H9 (cell line): ENCODE data around the gene PCCA. TPM values are rescaled to one million over a fixed set of nuclear protein-coding genes. Genes with fewer than 3 reads are reported as not detected.

ENCODE experiments used
- DNase-seq: peaks from one replicate; pipeline ENCODE4 v3.0.0-alpha.2; 2017
- H2AFZ ChIP-seq: one replicate; pipeline ENCODE4 v1.6.1; 2013; ENCODE audit warnings: mild to moderate bottlenecking, low read length, control low read depth, moderate library complexity
- H2AK5ac ChIP-seq: 2 replicates; pipeline ENCODE4 v1.6.1; 2013; ENCODE audit warnings: low read length, control low read depth, mixed read lengths; ENCODE audit not compliant: insufficient read length
- H2BK120ac ChIP-seq: one replicate; pipeline ENCODE4 v1.6.1; 2013; ENCODE audit warnings: low read depth, mild to moderate bottlenecking, low read length, control low read depth, inconsistent platforms; ENCODE audit not compliant: poor library complexity, severe bottlenecking
- H2BK12ac ChIP-seq: 2 replicates; pipeline ENCODE4 v1.6.1; 2013; ENCODE audit warnings: low read length, control low read depth, mixed read lengths, low read depth; ENCODE audit not compliant: insufficient read length
- H2BK15ac ChIP-seq: 2 replicates; pipeline ENCODE4 v1.6.1; 2013; ENCODE audit warnings: low read depth, low read length, control low read depth
- H2BK20ac ChIP-seq: one replicate; pipeline ENCODE4 v1.6.1; 2013; ENCODE audit warnings: low read depth, mild to moderate bottlenecking, low read length, control low read depth, inconsistent platforms; ENCODE audit not compliant: poor library complexity, severe bottlenecking
- H2BK5ac ChIP-seq: 2 replicates; pipeline ENCODE4 v1.6.1; 2013; ENCODE audit warnings: low read length, control low read depth, mixed read lengths; ENCODE audit not compliant: insufficient read length
- H3K14ac ChIP-seq: 2 replicates; pipeline ENCODE4 v1.6.1; 2013; ENCODE audit warnings: low read length, control low read depth; ENCODE audit not compliant: insufficient read depth
- H3K18ac ChIP-seq: 2 replicates; pipeline ENCODE4 v1.6.1; 2013; ENCODE audit warnings: low read depth, mild to moderate bottlenecking, mixed read lengths, low read length, control low read depth; ENCODE audit not compliant: insufficient read length
- H3K23ac ChIP-seq: 2 replicates; pipeline ENCODE4 v1.6.1; 2013; ENCODE audit warnings: low read length, control low read depth, mixed read lengths, low read depth; ENCODE audit not compliant: insufficient read length
- H3K23me2 ChIP-seq: 2 replicates; pipeline ENCODE4 v1.6.1; 2013; ENCODE audit warnings: low read depth, mild to moderate bottlenecking, mixed read lengths, low read length, control low read depth; ENCODE audit not compliant: insufficient read length, poor library complexity, severe bottlenecking
- H3K27ac ChIP-seq: 2 replicates; pipeline ENCODE4 v1.5.1; 2013; ENCODE audit warnings: low read length, control low read depth, mixed read lengths, low read depth; ENCODE audit not compliant: insufficient read length
- H3K27me3 ChIP-seq: 2 replicates; pipeline ENCODE4 v1.6.1; 2013; ENCODE audit warnings: low read length, control low read depth, inconsistent platforms; ENCODE audit not compliant: insufficient read depth
- H3K4ac ChIP-seq: 2 replicates; pipeline ENCODE4 v1.6.1; 2013; ENCODE audit warnings: low read depth, mild to moderate bottlenecking, control low read depth, inconsistent platforms, low read length, moderate library complexity
- H3K4me1 ChIP-seq: 2 replicates; pipeline ENCODE4 v1.6.1; 2013; ENCODE audit warnings: low read length, control low read depth, inconsistent platforms; ENCODE audit not compliant: insufficient read depth
- H3K4me2 ChIP-seq: 2 replicates; pipeline ENCODE4 v1.6.1; 2013; ENCODE audit warnings: low read length, control low read depth, mixed read lengths; ENCODE audit not compliant: insufficient read length, insufficient read depth
- H3K56ac ChIP-seq: 2 replicates; pipeline ENCODE4 v1.6.1; 2013; ENCODE audit warnings: low read depth, mild to moderate bottlenecking, mixed read lengths, low read length, control low read depth; ENCODE audit not compliant: insufficient read length
- H3K79me1 ChIP-seq: 2 replicates; pipeline ENCODE4 v1.6.1; 2013; ENCODE audit warnings: low read depth, mild to moderate bottlenecking, moderate library complexity, low read length, control low read depth, inconsistent platforms; ENCODE audit not compliant: insufficient read depth, poor library complexity, severe bottlenecking
- H3K79me2 ChIP-seq: 2 replicates; pipeline ENCODE4 v1.6.1; 2013; ENCODE audit warnings: low read length, control low read depth, inconsistent platforms; ENCODE audit not compliant: insufficient read depth
- H3K9ac ChIP-seq: 2 replicates; pipeline ENCODE4 v1.6.1; 2013; ENCODE audit warnings: low read length, control low read depth, mixed read lengths; ENCODE audit not compliant: insufficient read length; ENCODE audit errors: extremely low read depth
- H3K9me3 ChIP-seq: one replicate; pipeline ENCODE4 v1.6.1; 2013; ENCODE audit warnings: low read depth, low read length, inconsistent platforms; ENCODE audit not compliant: control insufficient read depth
- H3T11ph ChIP-seq: one replicate; pipeline ENCODE4 v1.6.1; 2013; ENCODE audit warnings: mild to moderate bottlenecking, low read length, control low read depth, inconsistent platforms
- H4K20me1 ChIP-seq: one replicate; pipeline ENCODE4 v1.6.1; 2013; ENCODE audit not compliant: control insufficient read depth, insufficient read length, insufficient read depth
- H4K5ac ChIP-seq: 2 replicates; pipeline ENCODE4 v1.6.1; 2013; ENCODE audit warnings: low read depth, mild to moderate bottlenecking, mixed read lengths, low read length, control low read depth; ENCODE audit not compliant: insufficient read length
- H4K8ac ChIP-seq: replicated peaks from 2 replicates; pipeline ENCODE4 v1.6.1; 2013; ENCODE audit warnings: low read length, control low read depth, mixed read lengths, low read depth; ENCODE audit not compliant: insufficient read length
- H4K91ac ChIP-seq: 2 replicates; pipeline ENCODE4 v1.6.1; 2013; ENCODE audit warnings: low read depth, mild to moderate bottlenecking, moderate library complexity, mixed read lengths, low read length, control low read depth; ENCODE audit not compliant: insufficient read length
- H3K27ac Mint-ChIP-seq, 3 experiments: 2 replicates in 2 of 3; 3 replicates in 1 of 3; pipeline ENCODE4 v1.8.0; 2020 to 2021; ENCODE audit warnings: mixed read lengths in 3 of 3, mild to moderate bottlenecking in 1 of 3, moderate library complexity in 1 of 3
- H3K27me3 Mint-ChIP-seq: 2 replicates; pipeline ENCODE4 v1.8.0; 2021; ENCODE audit warnings: low read depth, mild to moderate bottlenecking, moderate library complexity, mixed read lengths
- H3K36me3 Mint-ChIP-seq, 3 experiments: 2 replicates in 2 of 3; 3 replicates in 1 of 3; pipeline ENCODE4 v1.8.0; 2020 to 2021; ENCODE audit warnings: low read depth in 3 of 3, mixed read lengths in 3 of 3; ENCODE audit not compliant: insufficient read depth in 1 of 3
- H3K4me1 Mint-ChIP-seq, 2 experiments: 2 replicates each; pipeline ENCODE4 v1.8.0; 2020; ENCODE audit warnings: mixed read lengths in 2 of 2
- H3K4me3 Mint-ChIP-seq, 2 experiments: 2 replicates in 1 of 2; 3 replicates in 1 of 2; pipeline ENCODE4 v1.8.0; 2020 to 2021; ENCODE audit warnings: mild to moderate bottlenecking in 2 of 2, mixed read lengths in 2 of 2, moderate library complexity in 1 of 2
- H3K9me3 Mint-ChIP-seq, 2 experiments: 2 replicates in 1 of 2; 3 replicates in 1 of 2; pipeline ENCODE4 v1.8.0; 2020; ENCODE audit warnings: mild to moderate bottlenecking in 2 of 2, mixed read lengths in 2 of 2, moderate library complexity in 1 of 2
- CTCF ChIP-seq: fragments of 200-600 bp; sonication (generic); conservative IDR thresholded peaks from 3 replicates; pipeline ENCODE4 v1.8.0; 2021; ENCODE audit warnings: antibody characterized with exemption, mild to moderate bottlenecking
- WGBS: extraction: QIAGEN DNeasy Blood & Tissue Kit; methylation state at CpG from one replicate; pipeline ENCODE4 v1.1.7; 2013; ENCODE audit warnings: missing lambda C conversion rate, low lambda C conversion rate, mixed read lengths; ENCODE audit not compliant: insufficient read length; ENCODE audit errors: extremely low coverage; 5-methylcytosine and 5-hydroxymethylcytosine counted together
- total RNA-seq: library from RNA; stranded (reverse); gene quantifications from 2 replicates; pipeline ENCODE4 v1.2.1, GENCODE V29; 2021

PCCA gene
- total RNA-seq, 1 experiment from 2014 or later, result 56.5 TPM

GRCh38 chr13:100235311-100235901, 146.5 kb downstream of the PCCA start:
- H4K8ac ChIP-seq, result no peak overlapping the region
- no peak overlapping the region for H4K5ac ChIP-seq
- H3K4me1 ChIP-seq, result no peaks in the 10 kb centered on the region; the same call in 1 of the 2 replicates
- H2AK5ac ChIP-seq, result no peak overlapping the region
- H3K9me3 ChIP-seq, result no peaks in the 10 kb centered on the region
- no peak overlapping the region for H3K23ac ChIP-seq
- no peaks in the 10 kb centered on the region for H3K79me2 ChIP-seq
- DNase-seq, result no peak
- H3K14ac ChIP-seq, result no peak overlapping the region
- H2BK20ac ChIP-seq, result no peak overlapping the region
- no peak overlapping the region for H3K18ac ChIP-seq
- H2BK15ac ChIP-seq, result no peak overlapping the region
- Mint-ChIP-seq H3K4me3 (no peak overlapping the region; a peak in 1 of 5 replicates), H3K27ac (no peak overlapping the region), H3K27me3 (no peaks in the 10 kb centered on the region), H3K9me3 (no peaks in the 10 kb centered on the region), H3K36me3 (peaks cover 0 to 8% (median 5%) of the 10 kb centered on the region in 3 experiments; a peak in 5 of 7 replicates), H3K4me1 (peaks cover 38 to 43% of the 10 kb centered on the region in 2 experiments)
- H3K27ac ChIP-seq, result no peak overlapping the region
- no peak overlapping the region for H3T11ph ChIP-seq
- peak; percentile 74 for TF ChIP-seq CTCF
- H3K79me1 ChIP-seq, result no peaks in the 10 kb centered on the region
- no peak overlapping the region for H3K56ac ChIP-seq
- no peak overlapping the region for H2AFZ ChIP-seq
- H3K9ac ChIP-seq, result no peak overlapping the region
- H3K4me2 ChIP-seq, result no peak overlapping the region
- no peak overlapping the region for H2BK120ac ChIP-seq
- no peak overlapping the region for H4K91ac ChIP-seq
- H4K20me1 ChIP-seq, result no peaks in the 10 kb centered on the region
- no peaks in the 10 kb centered on the region for H3K27me3 ChIP-seq
- H3K4ac ChIP-seq, result no peak overlapping the region
- H3K23me2 ChIP-seq, result no peaks in the 10 kb centered on the region
- no peak overlapping the region for H2BK12ac ChIP-seq
- H2BK5ac ChIP-seq, result no peak overlapping the region
- no CpG with 5 or more reads among the region's 5 CpGs for WGBS
